Ramos (cell line): ENCODE measurements around the gene GET3.

Experiments
- in situ Hi-C: fragments of 300-500 bp; cut with MboI; formaldehyde crosslinking; loops from one replicate; pipeline ENCODE4 v1.14.3; 2022; ENCODE audit warnings: low sequenced_read_pairs; ENCODE audit not compliant: unreplicated experiment

Gene GET3

GRCh38 chr19:12790628-12791344, 53.5 kb downstream of the GET3 start:
- in situ Hi-C loops: no loop called here

- in situ Hi-C loops: no loop called here
Measured at GRCh38 chr19:12791345-12792050, 54.2 kb downstream of the GET3 start, which contains the start of gene JUNB. TSS of gene JUNB (plus strand) at chr19:12791486. CDS start at chr19:12791772, 286 bp downstream.

DNA sequence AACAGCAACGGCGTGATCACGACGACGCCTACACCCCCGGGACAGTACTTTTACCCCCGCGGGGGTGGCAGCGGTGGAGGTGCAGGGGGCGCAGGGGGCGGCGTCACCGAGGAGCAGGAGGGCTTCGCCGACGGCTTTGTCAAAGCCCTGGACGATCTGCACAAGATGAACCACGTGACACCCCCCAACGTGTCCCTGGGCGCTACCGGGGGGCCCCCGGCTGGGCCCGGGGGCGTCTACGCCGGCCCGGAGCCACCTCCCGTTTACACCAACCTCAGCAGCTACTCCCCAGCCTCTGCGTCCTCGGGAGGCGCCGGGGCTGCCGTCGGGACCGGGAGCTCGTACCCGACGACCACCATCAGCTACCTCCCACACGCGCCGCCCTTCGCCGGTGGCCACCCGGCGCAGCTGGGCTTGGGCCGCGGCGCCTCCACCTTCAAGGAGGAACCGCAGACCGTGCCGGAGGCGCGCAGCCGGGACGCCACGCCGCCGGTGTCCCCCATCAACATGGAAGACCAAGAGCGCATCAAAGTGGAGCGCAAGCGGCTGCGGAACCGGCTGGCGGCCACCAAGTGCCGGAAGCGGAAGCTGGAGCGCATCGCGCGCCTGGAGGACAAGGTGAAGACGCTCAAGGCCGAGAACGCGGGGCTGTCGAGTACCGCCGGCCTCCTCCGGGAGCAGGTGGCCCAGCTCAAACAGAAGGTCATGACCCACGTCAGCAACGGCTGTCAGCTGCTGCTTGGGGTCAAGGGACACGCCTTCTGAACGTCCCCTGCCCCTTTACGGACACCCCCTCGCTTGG, 55.0 kb downstream of the GET3 start:
- in situ Hi-C loops: no loop called here

DNA sequence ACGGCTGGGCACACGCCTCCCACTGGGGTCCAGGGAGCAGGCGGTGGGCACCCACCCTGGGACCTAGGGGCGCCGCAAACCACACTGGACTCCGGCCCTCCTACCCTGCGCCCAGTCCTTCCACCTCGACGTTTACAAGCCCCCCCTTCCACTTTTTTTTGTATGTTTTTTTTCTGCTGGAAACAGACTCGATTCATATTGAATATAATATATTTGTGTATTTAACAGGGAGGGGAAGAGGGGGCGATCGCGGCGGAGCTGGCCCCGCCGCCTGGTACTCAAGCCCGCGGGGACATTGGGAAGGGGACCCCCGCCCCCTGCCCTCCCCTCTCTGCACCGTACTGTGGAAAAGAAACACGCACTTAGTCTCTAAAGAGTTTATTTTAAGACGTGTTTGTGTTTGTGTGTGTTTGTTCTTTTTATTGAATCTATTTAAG, 55.6 kb downstream of the GET3 start:
- in situ Hi-C loops: no loop called here

- in situ Hi-C loops: no loop called here
Measured at GRCh38 chr19:12793290-12794195, 56.2 kb downstream of the GET3 start.

DNA sequence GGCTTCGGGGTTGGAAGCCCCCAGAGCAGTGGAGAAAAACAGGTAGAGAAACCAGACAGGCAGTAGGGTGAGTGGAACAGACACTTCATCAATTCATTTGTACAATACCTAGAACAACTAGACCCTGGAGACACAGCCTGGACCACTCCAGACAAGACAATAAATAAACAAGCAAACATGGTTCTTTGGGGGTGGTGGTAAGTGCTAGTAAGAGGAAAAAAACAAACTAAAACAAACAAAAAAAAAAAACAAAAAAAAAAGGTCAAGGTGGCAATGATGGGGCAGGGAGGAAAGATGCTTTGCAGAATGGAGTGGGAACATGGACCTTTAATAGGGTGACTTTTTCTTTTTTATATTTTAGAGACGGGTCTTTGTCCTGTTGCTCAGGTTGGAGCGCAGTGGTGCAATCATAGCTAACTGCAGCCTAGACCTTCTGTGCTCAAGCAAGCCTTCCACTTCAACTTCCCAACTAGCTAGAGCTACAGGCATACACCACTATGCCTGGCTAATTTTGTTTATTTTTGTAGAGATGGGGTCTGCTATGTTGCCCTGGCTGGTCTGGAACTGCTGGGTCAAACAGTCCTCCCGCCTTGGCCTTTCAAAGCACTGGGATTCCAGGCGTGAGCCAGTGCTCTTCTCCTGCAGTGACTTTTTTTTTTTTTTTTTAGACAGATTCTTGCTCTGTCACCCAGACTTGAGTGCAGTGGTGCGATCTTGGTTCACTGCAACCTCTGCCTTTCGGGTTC, 57.1 kb downstream of the GET3 start:
- in situ Hi-C loops: no loop called here

- in situ Hi-C loops: loop anchor here (5.0 kb wide), 1 partner anchor 33 kb away; no protein-coding TSS in a partner anchor
Measured at GRCh38 chr19:12794971-12795381, 57.7 kb downstream of the GET3 start.

DNA sequence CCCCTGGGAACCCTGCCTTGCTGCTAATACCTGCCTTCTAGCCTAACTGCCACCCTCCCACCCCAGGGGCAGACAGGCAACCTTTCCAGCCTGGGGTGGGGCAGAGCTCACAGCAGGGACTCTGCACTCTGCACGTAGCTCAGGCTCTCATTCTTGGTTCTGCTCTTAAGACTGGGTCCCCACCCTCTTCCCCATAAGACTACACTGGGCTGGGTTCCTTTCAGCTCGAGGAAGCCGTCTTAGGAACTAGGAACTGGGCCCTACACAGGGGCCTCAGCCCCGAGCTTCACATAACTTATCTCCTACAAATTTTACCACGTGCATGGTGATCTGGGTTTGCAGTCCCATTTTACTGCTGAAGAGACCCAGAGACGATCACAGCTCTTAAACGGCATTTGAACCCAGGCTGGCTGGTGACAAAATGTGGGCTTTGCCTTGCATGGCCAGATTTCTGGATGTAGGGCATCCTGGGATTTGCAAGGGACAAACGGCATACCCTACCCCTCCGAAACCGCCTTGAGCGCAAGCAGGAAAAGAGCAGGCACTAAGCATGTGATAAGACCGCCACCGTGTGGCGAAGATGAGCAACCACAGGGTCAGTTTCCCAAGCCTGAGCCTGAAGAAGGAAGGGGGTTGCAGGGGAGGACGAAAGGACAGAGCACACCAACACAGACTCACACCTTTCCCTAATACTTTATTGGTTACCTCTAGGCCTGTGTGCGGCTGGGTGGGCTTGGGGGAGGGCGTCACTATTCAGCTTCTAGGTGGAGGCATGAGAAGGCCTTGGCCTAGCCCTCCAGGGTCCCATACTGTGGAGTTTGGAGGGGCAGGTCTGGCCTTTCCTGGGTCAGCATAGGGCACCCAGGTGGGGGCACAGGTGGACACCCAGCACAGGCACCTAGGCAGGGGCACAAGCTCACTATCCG, 59.1 kb downstream of the GET3 start:
- in situ Hi-C loops: loop anchor here (5.0 kb wide), 1 partner anchor 34 kb away; no protein-coding TSS in a partner anchor

- in situ Hi-C loops: loop anchor here (5.0 kb wide), 1 partner anchor 35 kb away; no protein-coding TSS in a partner anchor
Measured at GRCh38 chr19:12797141-12797587, 59.9 kb downstream of the GET3 start.

DNA sequence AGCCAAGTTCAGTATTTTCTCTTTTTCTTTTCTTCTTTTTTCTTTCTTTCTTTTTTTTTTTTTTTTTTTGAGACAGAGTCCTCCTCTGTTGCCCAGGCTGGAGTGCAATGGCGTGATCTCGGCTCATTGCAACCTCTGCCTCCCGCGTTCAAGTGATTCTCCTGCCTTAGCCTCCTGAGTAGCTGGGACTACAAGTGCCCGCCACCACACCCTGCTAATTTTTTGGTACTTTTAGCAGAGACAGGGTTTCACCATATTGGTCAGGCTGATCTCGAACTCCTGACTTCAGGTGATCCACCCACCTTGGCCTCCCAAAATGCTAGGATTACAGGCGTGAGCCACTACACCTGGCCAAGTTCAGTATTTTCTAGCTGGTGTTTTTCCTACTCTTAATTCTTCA, 60.3 kb downstream of the GET3 start:
- in situ Hi-C loops: loop anchor here (5.0 kb wide), 1 partner anchor 35 kb away; no protein-coding TSS in a partner anchor
